D341Med (cell line): ENCODE results near the gene BCAS4.
"Not testable (repeated sequence)": the region's sequence is repeated elsewhere in the genome, so short reads cannot be mapped to it uniquely, and the experiment has no call there.

Experiments
- DNase-seq: peaks from one replicate; pipeline ENCODE4 v3.0.0; 2012; ENCODE audit warnings: low spot score

Gene BCAS4

GRCh38 chr20:50876063-50876685, 81.3 kb downstream of the BCAS4 start:
- DNase-seq: no peak

DNA sequence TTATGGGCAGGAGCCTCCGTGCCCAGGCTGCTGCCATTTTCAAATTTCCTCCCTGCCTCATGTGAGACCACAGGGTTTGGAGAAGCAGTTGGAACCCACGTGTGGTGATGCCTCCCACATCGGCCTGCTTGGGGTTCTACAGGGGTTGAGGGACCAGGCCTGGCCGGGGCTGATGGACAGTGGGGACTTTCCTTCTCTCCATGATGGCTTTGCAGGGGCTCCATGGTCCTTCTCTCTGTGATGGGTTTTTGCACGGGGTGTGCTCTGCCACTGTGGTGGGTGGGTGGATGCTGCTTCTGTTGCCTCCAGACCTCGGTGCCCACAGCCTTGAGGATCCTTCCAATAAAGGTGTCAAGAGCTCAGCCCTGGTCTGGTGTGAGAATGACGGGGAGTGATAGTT, 82.0 kb downstream of the BCAS4 start:
- no peak for DNase-seq

DNA sequence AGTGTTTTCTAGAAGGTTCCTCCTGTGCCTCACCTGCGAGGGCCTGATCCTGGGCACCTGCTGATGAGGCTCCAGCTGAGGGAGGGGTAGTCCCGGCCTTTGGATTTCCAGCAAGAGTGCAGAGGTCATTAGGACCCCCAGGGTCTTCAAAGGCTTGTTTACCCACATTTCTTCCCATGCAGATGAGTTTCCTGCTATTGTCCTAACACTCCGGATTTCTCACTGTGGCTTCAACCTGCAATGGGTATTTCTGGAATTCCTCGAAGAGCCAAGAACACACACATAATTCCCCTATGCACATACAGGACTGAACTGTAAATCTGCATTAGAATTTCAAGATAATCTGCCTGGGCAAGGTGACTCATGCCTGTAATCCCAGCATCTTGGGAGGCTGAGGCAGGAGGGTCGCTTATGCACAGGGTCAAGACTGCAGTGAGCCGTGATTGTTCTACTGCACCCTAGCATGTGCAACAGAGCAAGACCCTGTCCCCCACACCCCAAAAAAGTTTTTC, 82.4 kb downstream of the BCAS4 start:
- no peak for DNase-seq

DNA sequence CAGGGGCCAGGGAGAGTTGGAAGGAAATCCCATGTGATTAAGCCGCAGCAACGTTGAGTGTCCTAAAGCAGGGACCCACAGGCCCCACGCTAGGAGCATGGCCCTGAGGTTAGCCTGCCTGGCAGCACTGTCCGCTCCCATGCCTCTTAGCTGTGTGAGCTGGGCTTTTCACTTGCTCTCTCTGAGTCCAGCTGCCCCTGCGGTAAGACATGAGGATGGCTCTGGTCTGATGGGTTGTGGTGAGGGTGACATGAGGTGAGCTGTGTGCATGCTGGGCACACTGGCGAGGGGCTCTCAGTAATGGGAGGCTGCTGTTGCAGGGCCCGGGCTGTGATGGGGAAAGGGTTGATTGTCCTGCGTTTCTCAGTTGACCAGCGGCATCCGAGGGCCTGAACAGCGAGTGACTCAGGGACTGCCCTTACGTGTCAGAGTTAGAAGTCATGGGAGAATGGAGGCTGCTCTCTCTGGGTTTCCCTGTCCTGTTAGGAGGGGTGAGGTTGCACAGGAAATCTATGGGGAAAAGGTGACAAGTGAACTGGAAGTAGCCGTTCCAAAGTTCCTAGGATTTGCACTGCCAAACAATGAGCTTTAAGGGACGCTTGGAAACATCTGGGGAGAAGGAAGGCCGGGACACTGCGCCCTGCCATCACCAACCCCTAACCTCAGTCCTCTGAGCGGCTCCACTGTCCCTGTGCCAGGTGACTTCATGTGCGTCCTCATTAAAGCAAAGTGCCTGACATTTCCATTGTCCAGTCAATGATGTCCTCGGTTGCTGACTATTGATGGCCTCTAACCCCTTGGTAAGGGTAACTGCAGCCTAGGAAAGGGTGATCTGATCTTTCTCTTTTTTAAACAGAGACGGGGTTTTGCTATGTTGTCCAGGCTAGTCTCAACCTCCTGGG, 85.0 kb downstream of the BCAS4 start:
- DNase-seq: no peak

DNA sequence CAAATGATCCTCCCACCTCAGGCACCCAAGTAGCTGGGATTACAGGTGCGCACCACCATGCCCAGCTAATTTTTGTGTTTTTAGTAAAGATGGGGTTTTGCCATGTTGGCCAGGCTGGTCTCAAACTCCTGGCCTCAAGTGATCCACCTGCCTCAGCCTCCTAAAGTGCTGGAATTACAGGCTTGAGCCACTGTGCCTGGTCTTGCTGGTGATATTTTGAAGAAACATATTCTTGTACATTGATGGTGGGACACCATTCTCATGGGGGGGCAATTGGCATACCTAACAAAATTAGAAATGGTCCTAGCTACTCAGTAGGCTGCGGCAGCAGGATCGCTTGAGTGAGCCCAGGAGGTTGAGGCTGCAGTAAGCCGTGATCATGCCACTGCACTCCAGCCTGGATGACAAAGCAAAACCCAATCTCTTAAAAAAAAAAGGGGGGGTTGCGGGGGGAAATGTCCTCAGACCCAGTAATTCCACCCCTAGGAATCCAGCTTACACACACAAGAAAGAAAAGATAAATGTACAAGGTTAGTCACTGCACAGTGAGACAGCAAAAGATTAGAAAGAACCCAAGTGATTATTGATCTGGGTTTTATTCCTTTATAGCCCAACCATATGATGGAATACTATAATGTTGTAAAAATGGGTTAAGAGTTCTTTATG, 87.0 kb downstream of the BCAS4 start:
- not testable (repeated sequence) for DNase-seq

- no peak for DNase-seq
Measured at GRCh38 chr20:50883856-50884255, 89.0 kb downstream of the BCAS4 start.

- DNase-seq: no peak
Measured at GRCh38 chr20:50885068-50885467, 90.2 kb downstream of the BCAS4 start.

GRCh38 chr20:50885781-50886180, 90.9 kb downstream of the BCAS4 start:
- no peak for DNase-seq

GRCh38 chr20:50886184-50886790, 91.4 kb downstream of the BCAS4 start:
- no peak for DNase-seq

DNA sequence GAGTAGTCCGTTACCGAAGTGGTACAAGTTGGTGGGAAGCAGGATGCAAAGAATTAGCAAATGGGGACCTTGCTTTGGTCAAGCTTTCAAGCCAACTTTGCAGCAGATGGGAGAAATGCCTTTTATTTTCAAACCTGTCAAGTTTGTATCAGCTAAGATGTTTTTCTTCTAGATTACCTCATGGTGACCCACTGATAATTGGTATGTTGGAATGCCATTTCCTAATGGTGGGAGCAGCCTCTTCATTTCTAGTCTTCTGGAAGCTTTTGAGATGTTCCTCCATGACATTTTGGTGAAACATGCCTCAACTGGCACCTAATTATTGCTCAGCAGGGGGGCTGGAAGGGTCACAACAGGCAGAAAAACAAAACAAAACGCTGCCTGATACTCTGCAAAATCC, 92.7 kb downstream of the BCAS4 start:
- no peak for DNase-seq

DNA sequence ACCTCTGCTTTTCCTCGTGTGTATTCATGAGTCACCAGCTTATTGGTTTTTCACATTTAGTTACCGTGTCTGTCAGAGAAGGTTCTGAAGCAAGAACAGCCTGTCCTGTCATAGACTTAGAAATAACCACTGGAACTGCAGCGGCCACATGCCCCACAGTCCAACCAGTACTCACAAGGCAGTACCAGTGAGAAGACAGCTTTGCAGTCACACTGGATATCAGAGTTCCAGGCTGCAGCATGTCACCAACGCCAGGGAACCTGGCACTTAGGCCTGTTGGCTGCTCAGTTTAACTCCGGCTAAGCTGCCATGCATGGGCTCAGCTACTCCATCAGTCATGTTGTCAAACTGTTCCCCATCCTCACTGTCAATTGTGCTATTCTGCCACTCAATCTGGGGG, 96.3 kb downstream of the BCAS4 start:
- DNase-seq: no peak

GRCh38 chr20:50892394-50892793, 97.5 kb downstream of the BCAS4 start:
- DNase-seq: no peak

DNA sequence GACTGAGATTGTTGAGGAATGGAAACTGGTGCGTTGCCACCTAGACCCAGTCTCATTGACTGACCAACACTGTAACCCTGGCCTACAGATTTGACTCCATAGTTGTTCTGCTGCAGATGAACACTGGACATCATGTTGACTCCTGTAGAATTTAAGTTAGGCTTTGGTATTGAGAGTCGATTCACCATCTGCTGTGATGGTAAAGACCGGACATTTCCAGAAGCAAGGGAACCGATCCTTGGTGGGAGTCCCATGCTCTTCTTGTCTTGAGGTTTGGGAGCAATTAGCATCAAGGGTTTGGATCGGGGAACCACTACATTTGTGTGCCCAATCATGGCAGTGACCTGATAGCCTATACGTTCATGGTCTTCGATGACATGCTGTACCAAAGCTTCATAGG, 98.8 kb downstream of the BCAS4 start:
- DNase-seq: no peak

DNA sequence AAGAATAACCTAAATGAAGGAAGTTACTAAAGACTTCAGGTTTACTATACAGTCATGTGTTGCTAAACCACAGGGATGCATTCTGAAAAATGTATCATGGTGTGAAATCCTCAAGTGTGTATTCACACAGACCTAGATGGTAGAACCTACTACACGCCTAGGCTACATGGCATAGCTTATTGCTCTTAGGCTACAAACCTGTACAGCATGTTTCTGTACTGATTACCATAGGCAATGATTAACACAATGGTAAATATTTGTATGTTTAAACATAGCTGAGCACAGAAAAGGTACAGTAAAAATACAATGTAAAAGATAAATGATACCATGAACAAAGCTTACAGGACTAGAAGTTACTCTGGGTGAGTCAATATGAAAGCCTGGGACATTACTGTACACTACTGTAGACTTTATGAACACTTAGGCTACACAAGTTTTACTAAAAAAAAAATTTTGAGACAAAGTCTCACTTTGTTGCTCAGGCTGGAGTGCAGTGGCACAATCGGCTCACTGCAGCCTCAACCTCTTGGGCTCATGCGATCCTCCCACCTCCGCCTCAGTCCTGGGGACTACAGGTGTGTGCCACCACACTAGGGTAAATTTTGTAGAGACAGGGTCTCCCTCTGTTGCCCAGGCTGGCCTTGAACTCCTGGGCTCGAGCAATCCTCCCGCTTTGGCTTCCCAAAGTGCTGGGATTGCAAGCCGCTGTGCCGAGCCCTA, 100.4 kb downstream of the BCAS4 start:
- no peak for DNase-seq

DNA sequence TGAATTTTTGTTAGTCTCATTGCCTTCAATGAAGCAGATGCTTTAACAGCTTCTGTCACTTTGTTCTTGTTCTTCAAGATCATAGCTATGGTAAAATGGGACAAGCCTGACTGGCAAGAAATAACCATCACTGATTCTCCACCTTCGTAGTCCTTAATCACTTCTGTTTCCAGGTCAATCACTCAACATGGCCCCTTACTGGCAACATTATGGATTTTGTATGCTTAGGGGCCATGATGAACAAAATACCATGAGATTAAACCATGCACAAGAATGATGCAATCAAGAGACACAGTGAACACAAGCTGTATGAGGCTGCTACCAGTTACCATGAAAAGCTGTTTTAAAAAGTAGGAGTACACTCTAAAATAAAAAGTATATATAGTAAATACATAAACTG, 103.6 kb downstream of the BCAS4 start:
- DNase-seq: no peak

GRCh38 chr20:50900261-50900660, 105.4 kb downstream of the BCAS4 start:
- DNase-seq: no peak

- DNase-seq: no peak
Measured at GRCh38 chr20:50901301-50901700, 106.4 kb downstream of the BCAS4 start.

GRCh38 chr20:50903353-50904051, 108.6 kb downstream of the BCAS4 start:
- DNase-seq: no peak

- DNase-seq: no peak
Measured at GRCh38 chr20:50904067-50904570, 109.3 kb downstream of the BCAS4 start.

DNA sequence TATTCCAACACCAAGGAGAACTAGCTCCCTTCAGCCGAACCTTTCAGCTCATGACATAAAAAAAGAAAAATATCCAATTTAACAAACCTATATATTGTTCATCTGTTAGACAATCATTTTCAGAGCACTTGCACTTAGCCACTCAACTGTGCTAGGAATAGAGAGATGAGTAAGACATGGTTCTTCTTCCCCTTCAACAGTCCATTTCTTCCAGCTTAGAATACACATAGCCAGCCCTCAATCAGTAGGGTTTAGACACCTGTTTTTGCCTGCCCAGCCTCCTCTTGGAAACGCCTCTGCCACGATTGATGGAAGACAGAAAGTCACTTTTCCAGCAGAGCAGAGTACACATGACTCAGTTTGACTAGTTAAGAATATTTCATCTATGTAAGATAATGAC, 114.6 kb downstream of the BCAS4 start:
- no peak for DNase-seq

- no peak for DNase-seq
Measured at GRCh38 chr20:50911030-50911429, 116.2 kb downstream of the BCAS4 start.
